Measurements from ENCODE around the gene CRYBB3.

DNA sequence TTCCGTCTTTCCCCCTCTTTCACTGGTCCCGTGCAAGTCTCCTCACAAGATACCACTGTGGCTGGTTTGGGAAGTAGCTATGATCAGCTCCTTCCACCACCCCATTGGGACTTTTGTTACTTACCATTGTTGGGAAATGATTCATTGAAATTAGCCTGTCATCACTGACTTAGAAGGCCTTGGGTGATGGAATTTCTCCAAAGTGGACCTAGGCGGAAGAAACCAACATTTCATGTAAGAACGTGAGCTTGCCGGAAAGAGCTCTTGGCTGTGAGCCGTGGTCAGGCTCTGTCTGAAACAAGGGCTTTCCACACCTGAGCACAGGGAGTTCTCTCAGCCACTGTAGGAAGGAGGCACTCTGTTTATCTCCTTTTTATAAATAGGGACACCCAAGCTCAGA, 23.5 kb upstream of the CRYBB3 start:
- TF ChIP-seq, protein P1, sequence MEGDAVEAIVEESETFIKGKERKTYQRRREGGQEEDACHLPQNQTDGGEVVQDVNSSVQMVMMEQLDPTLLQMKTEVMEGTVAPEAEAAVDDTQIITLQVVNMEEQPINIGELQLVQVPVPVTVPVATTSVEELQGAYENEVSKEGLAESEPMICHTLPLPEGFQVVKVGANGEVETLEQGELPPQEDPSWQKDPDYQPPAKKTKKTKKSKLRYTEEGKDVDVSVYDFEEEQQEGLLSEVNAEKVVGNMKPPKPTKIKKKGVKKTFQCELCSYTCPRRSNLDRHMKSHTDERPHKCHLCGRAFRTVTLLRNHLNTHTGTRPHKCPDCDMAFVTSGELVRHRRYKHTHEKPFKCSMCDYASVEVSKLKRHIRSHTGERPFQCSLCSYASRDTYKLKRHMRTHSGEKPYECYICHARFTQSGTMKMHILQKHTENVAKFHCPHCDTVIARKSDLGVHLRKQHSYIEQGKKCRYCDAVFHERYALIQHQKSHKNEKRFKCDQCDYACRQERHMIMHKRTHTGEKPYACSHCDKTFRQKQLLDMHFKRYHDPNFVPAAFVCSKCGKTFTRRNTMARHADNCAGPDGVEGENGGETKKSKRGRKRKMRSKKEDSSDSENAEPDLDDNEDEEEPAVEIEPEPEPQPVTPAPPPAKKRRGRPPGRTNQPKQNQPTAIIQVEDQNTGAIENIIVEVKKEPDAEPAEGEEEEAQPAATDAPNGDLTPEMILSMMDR (optimal IDR thresholded peaks at IDR 0.05 in 1 of 3, IDR thresholded peaks at IDR 0.05 in 1 of 3, conservative IDR thresholded peaks at IDR 0.05 in 1 of 3; ENCODE audit: extremely low read depth in 1 of 3, insufficient read depth in 2 of 3, low read length in 3 of 3): no peak
- no peak for TF ChIP-seq EZH2 (IDR thresholded peaks at IDR 0.05; ENCODE audit: low read length)
